GM21423 (cell line): Measurements from ENCODE around the gene PRKCZ.

Experiments used
- ATAC-seq: cut with Tn5 transposase; IDR thresholded peaks from one replicate; pipeline ENCODE4 v1.9.1; 2021; ENCODE audit warnings: mild to moderate bottlenecking, moderate library complexity; ENCODE audit not compliant: unreplicated experiment

Gene PRKCZ

GRCh38 chr1:2060072-2060471 lies 9.9 kb downstream of the PRKCZ start:
- no peak for ATAC-seq

- ATAC-seq = no peak
These were observed 10.3 kb downstream of the PRKCZ start for GRCh38 chr1:2060535-2060934.

GRCh38 chr1:2061065-2061778 lies 11.0 kb downstream of the PRKCZ start:
- ATAC-seq = no peak

- ATAC-seq = no peak
These were observed 15.5 kb downstream of the PRKCZ start for GRCh38 chr1:2065699-2066098.

GRCh38 chr1:2067393-2067792 lies 17.2 kb downstream of the PRKCZ start:
- ATAC-seq = no peak

GRCh38 chr1:2067981-2068380 lies 17.8 kb downstream of the PRKCZ start:
- no peak for ATAC-seq

- ATAC-seq = no peak
These were observed 18.7 kb downstream of the PRKCZ start for GRCh38 chr1:2068951-2069350.

- ATAC-seq = no peak
These were observed 19.8 kb downstream of the PRKCZ start for GRCh38 chr1:2070016-2070415.

- no peak for ATAC-seq
These were observed 20.8 kb downstream of the PRKCZ start for GRCh38 chr1:2070800-2071530.

- ATAC-seq = no peak
These were observed 22.0 kb downstream of the PRKCZ start for GRCh38 chr1:2072109-2072806.

GRCh38 chr1:2072891-2073290 lies 22.7 kb downstream of the PRKCZ start:
- ATAC-seq = no peak

GRCh38 chr1:2073382-2074230 lies 23.4 kb downstream of the PRKCZ start:
- ATAC-seq = no peak

GRCh38 chr1:2074396-2074795 lies 24.2 kb downstream of the PRKCZ start:
- no peak for ATAC-seq

- ATAC-seq = no peak
These were observed 24.9 kb downstream of the PRKCZ start for GRCh38 chr1:2074944-2075740.

GRCh38 chr1:2076826-2077225 lies 26.6 kb downstream of the PRKCZ start:
- no peak for ATAC-seq

GRCh38 chr1:2078170-2078569 lies 28.0 kb downstream of the PRKCZ start:
- no peak for ATAC-seq

GRCh38 chr1:2079396-2080085 lies 29.3 kb downstream of the PRKCZ start:
- ATAC-seq = no peak

GRCh38 chr1:2080140-2080539 lies 29.9 kb downstream of the PRKCZ start:
- ATAC-seq = no peak

GRCh38 chr1:2080884-2081283 lies 30.7 kb downstream of the PRKCZ start:
- ATAC-seq = no peak
